Esophagus muscularis mucosa (tissue), 4 donors: Measurements from ENCODE around the gene PROCA1. TPM values are rescaled to one million over a fixed set of nuclear protein-coding genes. Genes with fewer than 3 reads are reported as not detected.

Experiments used
- DNase-seq: peaks from one replicate; pipeline ENCODE4 v3.0.0-alpha.2; 2017; ENCODE audit errors: extremely low spot score
- H3K27ac ChIP-seq, 4 donors: fragments of 200-600 bp; sonication (generic); replicated peaks in 1 of 4; 1 replicate in 3 of 4; 2 replicates in 1 of 4; pipeline ENCODE4 v1.5.1; 2016 to 2019; ENCODE audit warnings: mild to moderate bottlenecking in 1 of 4
- H3K27me3 ChIP-seq, 4 donors: fragments of 200-600 bp; sonication (generic); one replicate each; pipeline versions ENCODE4 v1.5.1 to v1.6.0; 2016 to 2019
- H3K36me3 ChIP-seq, 4 donors: fragments of 200-600 bp; sonication (generic); one replicate each; pipeline ENCODE4 v1.5.1; 2016 to 2019
- H3K4me1 ChIP-seq, 4 donors: fragments of 200-600 bp; sonication (generic); one replicate each; pipeline ENCODE4 v1.5.1; 2016 to 2019
- H3K4me3 ChIP-seq, 4 donors: fragments of 200-600 bp; sonication (generic); 1 replicate in 2 of 4; 2 replicates in 2 of 4; pipeline ENCODE4 v1.5.1; 2016 to 2019; ENCODE audit warnings: mild to moderate bottlenecking in 4 of 4, moderate library complexity in 1 of 4
- H3K9me3 ChIP-seq, 4 donors: fragments of 200-600 bp; sonication (generic); 1 replicate in 3 of 4; 2 replicates in 1 of 4; pipeline ENCODE4 v1.5.1; 2016 to 2019
- CTCF ChIP-seq, 3 experiments: fragments of 200-600 bp in 2 of 3; fragments of 450-650 bp in 1 of 3; sonication (generic) in 2 of 3; IDR thresholded peaks; one replicate each; pipeline ENCODE4 v1.5.1; 2017 to 2019; ENCODE audit warnings: antibody characterized with exemption in 3 of 3, mild to moderate bottlenecking in 2 of 3, moderate library complexity in 1 of 3
- EP300 ChIP-seq: sonication (generic); formaldehyde crosslinking; IDR thresholded peaks from one replicate; pipeline ENCODE4 v1.6.1; 2017; ENCODE audit warnings: antibody characterized with exemption
- POLR2A ChIP-seq: fragments of 450-650 bp; IDR thresholded peaks from one replicate; pipeline ENCODE4 v1.6.1; 2017; ENCODE audit warnings: antibody characterized with exemption, moderate library complexity, mild to moderate bottlenecking, low read depth
- POLR2AphosphoS5 ChIP-seq, 2 donors: sonication (generic); formaldehyde crosslinking; IDR thresholded peaks; one replicate each; pipeline ENCODE4 v1.6.1; 2017; ENCODE audit warnings: antibody characterized with exemption in 2 of 2
- WGBS: methylation state at CpG from one replicate; pipeline ENCODE4 v1.1.5; 2018; 5-methylcytosine and 5-hydroxymethylcytosine counted together
- intact Hi-C: fragments of 100-400 bp; cut with DNase I; formaldehyde crosslinking; loops from one replicate; pipeline ENCODE4 v1.15.1; 2023
- total RNA-seq, 4 donors: library from RNA; depleted of rRNA; stranded (reverse); fragments of >200 nt; gene quantifications; one replicate each; pipeline versions ENCODE4 v1.1.0 to v1.2.1, GENCODE V29; 2016

Gene PROCA1
- total RNA-seq, 4 donors from 2014 or later, result 0.50 to 2.1 (median 0.85) TPM

- Histone ChIP-seq H3K4me1 (peaks cover 48 to 65% (median 60%) of the 10 kb centered on the region in 4 donors), H3K4me3 (peak overlapping the region; percentile 68 to 83 (median 76)), H3K27me3 (no peaks in the 10 kb centered on the region), H3K36me3 (peaks cover 12 to 46% (median 31%) of the 10 kb centered on the region in 4 donors), H3K27ac (peak overlapping the region; percentile 88 to 97 (median 90)), H3K9me3 (no peaks in the 10 kb centered on the region)
- TF ChIP-seq CTCF (IDR thresholded peaks at IDR 0.05), result no peak
- TF ChIP-seq EP300, result no peak
- TF ChIP-seq POLR2AphosphoS5 (IDR thresholded peaks at IDR 0.05), result no peak
- TF ChIP-seq POLR2A, result no peak
- intact Hi-C loops, result no loop called here
- WGBS, result 10% methylated on average over 13 of the region's 63 CpGs
- no peak for DNase-seq
Measured at GRCh38 chr17:28716740-28717577, 5.3 kb upstream of the PROCA1 start.

GRCh38 chr17:28715217-28715616 is 3.5 kb upstream of the PROCA1 start:
- peaks cover 40 to 62% (median 56%) of the 10 kb centered on the region in 4 donors for H3K4me1 ChIP-seq
- H3K27ac ChIP-seq, result no peak overlapping the region
- H3K4me3 ChIP-seq, result no peak overlapping the region
- H3K27me3 ChIP-seq, result no peaks in the 10 kb centered on the region
- DNase-seq, result no peak
- no peaks in the 10 kb centered on the region for H3K9me3 ChIP-seq
- TF ChIP-seq CTCF (IDR thresholded peaks at IDR 0.05) (no peak), POLR2AphosphoS5 (IDR thresholded peaks at IDR 0.05) (no peak), POLR2A (no peak), EP300 (no peak)
- 100% methylated on average over 2 of the region's 2 CpGs for WGBS
- intact Hi-C loops, result no loop called here
- peaks cover 5 to 33% (median 21%) of the 10 kb centered on the region in 4 donors for H3K36me3 ChIP-seq

GRCh38 chr17:28714281-28714680 is 2.6 kb upstream of the PROCA1 start:
- Histone ChIP-seq H3K27ac (no peak overlapping the region), H3K9me3 (no peaks in the 10 kb centered on the region), H3K36me3 (peaks cover 5 to 33% (median 21%) of the 10 kb centered on the region in 4 donors), H3K4me3 (no peak overlapping the region), H3K4me1 (peaks cover 42 to 68% (median 60%) of the 10 kb centered on the region in 4 donors), H3K27me3 (no peaks in the 10 kb centered on the region)
- 80% methylated on average over 2 of the region's 3 CpGs for WGBS
- TF ChIP-seq POLR2A (no peak), CTCF (IDR thresholded peaks at IDR 0.05) (no peak), POLR2AphosphoS5 (IDR thresholded peaks at IDR 0.05) (no peak), EP300 (no peak)
- intact Hi-C loops, result no loop called here
- no peak for DNase-seq

- 77% methylated on average over 7 of the region's 7 CpGs for WGBS
- intact Hi-C loops, result no loop called here
- DNase-seq, result no peak
- TF ChIP-seq EP300, result no peak
- no peak for TF ChIP-seq POLR2A
- no peak for TF ChIP-seq POLR2AphosphoS5 (IDR thresholded peaks at IDR 0.05)
- TF ChIP-seq CTCF (IDR thresholded peaks at IDR 0.05), result no peak
- Histone ChIP-seq H3K27me3 (no peaks in the 10 kb centered on the region), H3K27ac (peak overlapping the region in 2 of 4 donors; percentile 92 to 94), H3K4me3 (no peak overlapping the region), H3K4me1 (peaks cover 30 to 54% (median 46%) of the 10 kb centered on the region in 4 donors), H3K36me3 (peaks cover 5 to 33% (median 21%) of the 10 kb centered on the region in 4 donors), H3K9me3 (no peaks in the 10 kb centered on the region)
Measured at GRCh38 chr17:28712705-28713415, 1.2 kb upstream of the PROCA1 start.
